ENCODE measurements around the gene LSM4. TPM values are rescaled to one million over a fixed set of nuclear protein-coding genes. Genes with fewer than 3 reads are reported as not detected.

LSM4 gene
- total RNA-seq, 1 donor from 2014 or later, result 166 TPM

DNA sequence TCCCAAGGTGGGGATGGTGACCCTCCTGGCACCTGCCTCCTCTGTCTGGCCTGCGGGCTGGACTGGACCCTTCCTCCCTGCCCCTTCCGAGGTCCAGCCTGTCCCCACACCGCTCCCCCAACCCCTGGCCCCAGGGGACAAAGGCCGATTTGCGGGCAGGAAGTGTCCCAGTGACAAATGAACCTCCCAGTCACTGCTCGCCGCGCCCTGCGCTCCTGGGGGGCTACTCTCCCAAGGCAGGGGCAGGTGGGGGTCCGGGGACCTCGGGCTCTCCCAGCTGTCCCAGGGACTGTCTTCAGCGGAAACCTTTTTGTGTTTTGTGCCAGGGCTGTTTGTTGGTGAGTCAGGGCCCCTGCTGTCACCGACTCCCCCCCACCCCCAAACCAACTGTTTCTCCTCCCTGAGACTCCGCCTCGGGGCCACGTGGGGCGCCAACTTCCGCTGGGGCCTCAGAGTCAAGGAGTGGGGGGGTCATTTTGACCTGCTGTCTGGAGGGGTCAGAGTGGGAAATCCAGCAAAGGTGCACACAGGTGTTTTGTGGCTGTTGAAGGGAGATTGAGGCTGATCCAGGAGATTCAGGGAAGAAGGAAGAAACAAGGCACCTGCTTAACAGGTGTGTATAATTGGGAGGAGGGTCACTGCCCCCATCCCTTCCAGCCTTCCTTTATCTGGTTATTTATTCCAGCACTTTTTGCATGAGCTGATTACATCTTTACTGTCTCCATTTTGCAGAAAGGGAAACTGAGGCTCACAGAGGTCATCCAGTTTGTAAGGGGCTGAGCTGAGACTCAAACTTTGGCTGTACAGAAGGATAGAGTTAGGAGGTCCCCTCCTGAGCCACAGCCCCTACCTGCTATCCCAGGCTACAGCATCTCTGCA is 18.4 kb upstream of the LSM4 start:
- TF ChIP-seq, protein P1, sequence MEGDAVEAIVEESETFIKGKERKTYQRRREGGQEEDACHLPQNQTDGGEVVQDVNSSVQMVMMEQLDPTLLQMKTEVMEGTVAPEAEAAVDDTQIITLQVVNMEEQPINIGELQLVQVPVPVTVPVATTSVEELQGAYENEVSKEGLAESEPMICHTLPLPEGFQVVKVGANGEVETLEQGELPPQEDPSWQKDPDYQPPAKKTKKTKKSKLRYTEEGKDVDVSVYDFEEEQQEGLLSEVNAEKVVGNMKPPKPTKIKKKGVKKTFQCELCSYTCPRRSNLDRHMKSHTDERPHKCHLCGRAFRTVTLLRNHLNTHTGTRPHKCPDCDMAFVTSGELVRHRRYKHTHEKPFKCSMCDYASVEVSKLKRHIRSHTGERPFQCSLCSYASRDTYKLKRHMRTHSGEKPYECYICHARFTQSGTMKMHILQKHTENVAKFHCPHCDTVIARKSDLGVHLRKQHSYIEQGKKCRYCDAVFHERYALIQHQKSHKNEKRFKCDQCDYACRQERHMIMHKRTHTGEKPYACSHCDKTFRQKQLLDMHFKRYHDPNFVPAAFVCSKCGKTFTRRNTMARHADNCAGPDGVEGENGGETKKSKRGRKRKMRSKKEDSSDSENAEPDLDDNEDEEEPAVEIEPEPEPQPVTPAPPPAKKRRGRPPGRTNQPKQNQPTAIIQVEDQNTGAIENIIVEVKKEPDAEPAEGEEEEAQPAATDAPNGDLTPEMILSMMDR (IDR thresholded peaks at IDR 0.05; ENCODE audit: unreplicated experiment), result no peak
- H3K9me3 Mint-ChIP-seq (ENCODE audit: unreplicated experiment), result no peaks in the 10 kb centered on the region
- no peak overlapping the region for H3K27ac Mint-ChIP-seq (ENCODE audit: unreplicated experiment)
- peaks cover 8% of the 10 kb centered on the region for H3K27me3 Mint-ChIP-seq (ENCODE audit: unreplicated experiment)
- H3K36me3 Mint-ChIP-seq (ENCODE audit: low read depth, unreplicated experiment), result peaks cover 9% of the 10 kb centered on the region
- peak overlapping the region; percentile 85 for H3K4me3 Mint-ChIP-seq (ENCODE audit: unreplicated experiment)
- no peak for DNase-seq (ENCODE audit: low spot score)
- H3K4me1 Mint-ChIP-seq (ENCODE audit: unreplicated experiment), result peaks cover 13% of the 10 kb centered on the region

DNA sequence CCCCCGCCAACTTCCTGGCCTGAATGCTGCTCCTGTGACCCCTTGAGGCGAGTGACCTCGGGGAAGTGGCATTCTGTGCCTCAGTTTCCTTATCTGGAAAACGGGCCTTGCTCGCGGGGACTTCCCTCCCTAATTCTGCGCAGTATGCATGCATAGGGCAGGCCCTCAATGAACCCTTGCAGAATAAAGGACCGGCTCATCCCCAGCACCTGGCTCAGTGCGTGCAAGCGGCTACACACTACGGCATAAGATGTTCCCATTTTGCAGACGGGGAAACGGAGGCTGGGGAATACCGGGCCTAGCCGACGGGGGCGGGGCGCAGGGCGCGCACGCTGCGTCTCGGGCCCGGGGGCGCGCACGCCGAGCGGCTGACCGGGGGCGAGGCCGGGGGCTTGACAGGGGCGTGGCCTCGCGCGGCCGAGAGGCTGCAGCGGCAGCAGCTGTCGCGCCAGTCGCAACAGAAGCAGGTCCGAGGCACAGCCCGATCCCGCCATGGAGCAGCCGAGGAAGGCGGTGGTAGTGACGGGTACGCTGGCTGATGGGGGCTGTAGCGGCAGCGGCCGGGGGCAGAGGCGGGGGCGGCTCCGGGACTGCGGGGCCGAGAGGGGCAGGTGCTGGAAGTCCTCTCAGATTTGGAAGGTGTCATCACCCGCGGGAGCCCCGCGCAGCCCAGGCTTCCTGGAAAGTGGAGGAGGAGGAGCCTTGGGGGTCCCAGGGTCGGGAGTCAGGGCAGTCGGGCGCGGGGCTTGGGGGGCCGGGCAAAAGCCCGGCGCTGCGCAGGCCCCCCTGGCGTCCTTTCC is 17.5 kb upstream of the LSM4 start, which contains the start of gene PGPEP1:
PGPEP1 (plus strand) TSS at position 409 of the 800 bp plus-strand sequence; CDS start at position 493, 84 bp downstream.
- Mint-ChIP-seq H3K27ac (ENCODE audit: unreplicated experiment) (no peak within 1 kb of the TSS), H3K9me3 (ENCODE audit: unreplicated experiment) (no peaks in the 10 kb centered on the region), H3K36me3 (ENCODE audit: low read depth, unreplicated experiment) (peaks cover 9% of the 10 kb centered on the region), H3K27me3 (ENCODE audit: unreplicated experiment) (peaks cover 8% of the 10 kb centered on the region), H3K4me1 (ENCODE audit: unreplicated experiment) (peaks cover 9% of the 10 kb centered on the region), H3K4me3 (ENCODE audit: unreplicated experiment) (peak within 1 kb of the TSS; percentile 88)
- peak; percentile 70 for DNase-seq (ENCODE audit: low spot score)
- TF ChIP-seq, protein P1 (IDR thresholded peaks at IDR 0.05; ENCODE audit: unreplicated experiment), result no peak

DNA sequence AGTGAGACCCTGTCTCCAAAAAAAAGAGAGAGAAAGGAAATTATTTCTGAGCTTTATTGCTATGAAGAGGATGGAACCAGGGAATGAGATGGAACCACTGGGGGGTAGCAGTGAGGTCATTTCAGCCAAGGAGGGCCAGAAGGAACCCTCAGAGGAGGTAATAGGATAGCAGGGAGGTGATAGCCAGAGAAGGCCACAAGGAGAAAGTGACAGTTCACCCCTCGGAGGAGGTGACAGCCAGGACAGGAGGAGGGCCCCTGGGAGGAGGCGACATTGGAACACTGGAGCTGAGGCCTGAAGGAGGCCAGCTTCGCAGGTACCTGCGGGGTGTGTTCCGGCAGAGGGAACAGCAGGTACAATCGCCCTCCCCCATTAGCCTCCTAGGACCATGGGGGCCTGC is 16.8 kb upstream of the LSM4 start:
- peaks cover 5% of the 10 kb centered on the region for H3K27me3 Mint-ChIP-seq (ENCODE audit: unreplicated experiment)
- no peak overlapping the region for H3K27ac Mint-ChIP-seq (ENCODE audit: unreplicated experiment)
- no peak for DNase-seq (ENCODE audit: low spot score)
- H3K4me1 Mint-ChIP-seq (ENCODE audit: unreplicated experiment), result peaks cover 9% of the 10 kb centered on the region
- H3K4me3 Mint-ChIP-seq (ENCODE audit: unreplicated experiment), result peak overlapping the region; percentile 88
- peaks cover 9% of the 10 kb centered on the region for H3K36me3 Mint-ChIP-seq (ENCODE audit: low read depth, unreplicated experiment)
- TF ChIP-seq, protein P1 (IDR thresholded peaks at IDR 0.05; ENCODE audit: unreplicated experiment), result no peak
- no peaks in the 10 kb centered on the region for H3K9me3 Mint-ChIP-seq (ENCODE audit: unreplicated experiment)

DNA sequence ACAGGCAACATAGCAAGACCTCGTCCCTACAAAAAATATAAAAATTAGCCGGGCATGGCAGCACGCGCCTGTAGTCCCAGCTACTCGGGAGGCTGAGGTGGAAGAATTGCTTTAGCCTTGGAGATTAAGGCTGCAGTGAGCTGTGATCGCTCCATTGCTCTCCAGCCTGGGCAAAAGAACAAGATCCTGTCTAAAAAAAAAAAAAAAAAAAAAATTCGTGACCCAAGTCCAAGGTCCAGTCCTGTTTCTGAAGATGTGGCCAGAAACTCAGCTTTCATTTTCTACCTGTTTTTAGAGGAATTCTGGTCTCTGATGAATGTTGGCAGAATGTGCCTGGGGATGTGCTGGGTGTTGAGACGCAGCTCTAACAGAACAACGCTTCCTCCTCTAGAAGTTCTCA is 15.7 kb upstream of the LSM4 start:
- H3K27ac Mint-ChIP-seq (ENCODE audit: unreplicated experiment), result no peak overlapping the region
- no peak overlapping the region for H3K4me3 Mint-ChIP-seq (ENCODE audit: unreplicated experiment)

More for the DNA sequence above, 15.7 kb upstream of the LSM4 start:
- peaks cover 5% of the 10 kb centered on the region for H3K27me3 Mint-ChIP-seq (ENCODE audit: unreplicated experiment)
- DNase-seq (ENCODE audit: low spot score), result no peak
- H3K36me3 Mint-ChIP-seq (ENCODE audit: low read depth, unreplicated experiment), result peaks cover 3% of the 10 kb centered on the region
- H3K9me3 Mint-ChIP-seq (ENCODE audit: unreplicated experiment), result no peaks in the 10 kb centered on the region
- H3K4me1 Mint-ChIP-seq (ENCODE audit: unreplicated experiment), result peaks cover 9% of the 10 kb centered on the region
- TF ChIP-seq, protein P1 (IDR thresholded peaks at IDR 0.05; ENCODE audit: unreplicated experiment), result no peak
